GM12801 (cell line): ENCODE data around the gene UBE2D1.

ENCODE experiments used
- TF ChIP-seq, protein P1 (sequence below): IDR thresholded peaks from one replicate; pipeline ENCODE4 v1.5.1; 2011; ENCODE audit warnings: control low read depth; ENCODE audit not compliant: insufficient read length; ENCODE audit errors: extremely low read depth

Gene UBE2D1

DNA sequence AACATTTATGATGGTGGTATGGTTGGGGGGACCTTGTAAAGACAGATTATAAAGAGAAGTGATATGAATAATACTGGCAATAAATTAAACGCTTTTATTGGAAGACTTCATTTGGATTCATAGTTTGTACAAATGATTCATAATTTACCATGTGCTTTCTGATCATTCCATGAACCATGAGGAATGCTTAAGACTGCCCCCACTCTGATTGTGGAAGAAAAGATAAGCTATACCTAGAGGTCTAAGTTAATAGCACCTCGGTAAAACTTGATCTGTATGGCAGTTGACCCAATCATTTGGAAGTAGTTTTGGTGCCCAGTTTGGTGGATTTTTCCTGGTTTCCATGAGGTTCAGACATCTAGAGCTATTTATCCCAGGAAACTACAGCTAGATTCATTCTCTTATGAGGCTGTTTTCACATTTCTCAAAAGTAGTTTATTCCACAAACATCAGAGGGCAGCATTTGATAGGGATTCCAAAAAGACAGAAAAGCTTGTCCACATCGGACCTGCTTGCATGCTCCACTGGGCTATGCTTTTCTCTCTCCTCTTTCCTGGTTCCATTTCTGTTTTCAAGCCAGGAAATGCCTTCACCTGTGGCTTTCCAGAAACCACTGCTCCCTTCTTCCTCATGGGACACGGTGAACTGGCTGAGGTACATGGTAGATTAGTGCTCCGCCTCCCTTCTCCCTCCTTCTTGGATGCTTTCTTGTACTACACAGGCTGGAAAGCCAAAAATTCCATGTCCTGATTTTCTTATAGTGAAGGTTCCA, 79.7 kb downstream of the UBE2D1 start:
- TF ChIP-seq, protein P1, sequence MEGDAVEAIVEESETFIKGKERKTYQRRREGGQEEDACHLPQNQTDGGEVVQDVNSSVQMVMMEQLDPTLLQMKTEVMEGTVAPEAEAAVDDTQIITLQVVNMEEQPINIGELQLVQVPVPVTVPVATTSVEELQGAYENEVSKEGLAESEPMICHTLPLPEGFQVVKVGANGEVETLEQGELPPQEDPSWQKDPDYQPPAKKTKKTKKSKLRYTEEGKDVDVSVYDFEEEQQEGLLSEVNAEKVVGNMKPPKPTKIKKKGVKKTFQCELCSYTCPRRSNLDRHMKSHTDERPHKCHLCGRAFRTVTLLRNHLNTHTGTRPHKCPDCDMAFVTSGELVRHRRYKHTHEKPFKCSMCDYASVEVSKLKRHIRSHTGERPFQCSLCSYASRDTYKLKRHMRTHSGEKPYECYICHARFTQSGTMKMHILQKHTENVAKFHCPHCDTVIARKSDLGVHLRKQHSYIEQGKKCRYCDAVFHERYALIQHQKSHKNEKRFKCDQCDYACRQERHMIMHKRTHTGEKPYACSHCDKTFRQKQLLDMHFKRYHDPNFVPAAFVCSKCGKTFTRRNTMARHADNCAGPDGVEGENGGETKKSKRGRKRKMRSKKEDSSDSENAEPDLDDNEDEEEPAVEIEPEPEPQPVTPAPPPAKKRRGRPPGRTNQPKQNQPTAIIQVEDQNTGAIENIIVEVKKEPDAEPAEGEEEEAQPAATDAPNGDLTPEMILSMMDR = no peak

DNA sequence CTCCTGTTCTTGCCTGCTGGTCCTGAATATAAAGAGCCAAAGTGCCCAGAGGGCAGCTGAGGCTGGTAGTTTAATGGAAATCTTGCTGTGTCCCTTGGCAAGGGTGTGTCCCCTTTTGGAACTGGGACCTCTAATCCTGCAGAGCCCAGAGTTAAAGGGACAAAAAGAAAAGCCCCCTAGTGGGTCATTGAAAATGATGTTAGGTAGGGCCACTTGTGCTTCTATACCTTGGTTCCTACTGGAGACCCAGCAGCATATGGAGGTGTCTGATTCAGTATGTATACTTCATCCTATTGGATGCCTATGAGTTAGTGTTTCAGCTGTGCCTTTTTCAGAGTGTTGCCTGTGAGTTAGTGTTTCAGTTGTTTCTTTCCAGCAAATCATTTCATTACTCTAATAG, 81.0 kb downstream of the UBE2D1 start:
- TF ChIP-seq, protein P1 = no peak
